ENCODE measurements around the gene REPIN1. TPM values are rescaled to one million over a fixed set of nuclear protein-coding genes. Genes with fewer than 3 reads are reported as not detected.

REPIN1 gene
- total RNA-seq, 4 donors from 2014 or later: 47.8 to 71.4 (median 63.9) TPM

DNA sequence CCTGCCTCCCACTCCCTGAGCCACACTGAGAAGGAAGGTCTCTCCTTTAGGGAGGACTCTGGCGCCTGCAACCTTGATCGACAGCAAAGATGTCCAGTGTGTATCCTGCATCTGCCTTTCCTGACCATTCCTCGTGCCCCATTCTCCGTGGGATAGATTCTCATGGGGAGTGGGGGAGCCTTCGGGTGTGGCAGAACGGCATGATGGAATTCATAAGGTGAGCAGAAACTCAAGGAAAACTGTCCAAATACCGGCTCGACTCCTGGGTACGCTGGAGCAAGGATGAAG is 26.6 kb upstream of the REPIN1 start:
- TF ChIP-seq, protein P1, sequence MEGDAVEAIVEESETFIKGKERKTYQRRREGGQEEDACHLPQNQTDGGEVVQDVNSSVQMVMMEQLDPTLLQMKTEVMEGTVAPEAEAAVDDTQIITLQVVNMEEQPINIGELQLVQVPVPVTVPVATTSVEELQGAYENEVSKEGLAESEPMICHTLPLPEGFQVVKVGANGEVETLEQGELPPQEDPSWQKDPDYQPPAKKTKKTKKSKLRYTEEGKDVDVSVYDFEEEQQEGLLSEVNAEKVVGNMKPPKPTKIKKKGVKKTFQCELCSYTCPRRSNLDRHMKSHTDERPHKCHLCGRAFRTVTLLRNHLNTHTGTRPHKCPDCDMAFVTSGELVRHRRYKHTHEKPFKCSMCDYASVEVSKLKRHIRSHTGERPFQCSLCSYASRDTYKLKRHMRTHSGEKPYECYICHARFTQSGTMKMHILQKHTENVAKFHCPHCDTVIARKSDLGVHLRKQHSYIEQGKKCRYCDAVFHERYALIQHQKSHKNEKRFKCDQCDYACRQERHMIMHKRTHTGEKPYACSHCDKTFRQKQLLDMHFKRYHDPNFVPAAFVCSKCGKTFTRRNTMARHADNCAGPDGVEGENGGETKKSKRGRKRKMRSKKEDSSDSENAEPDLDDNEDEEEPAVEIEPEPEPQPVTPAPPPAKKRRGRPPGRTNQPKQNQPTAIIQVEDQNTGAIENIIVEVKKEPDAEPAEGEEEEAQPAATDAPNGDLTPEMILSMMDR (IDR thresholded peaks at IDR 0.05): no peak
- no peak for TF ChIP-seq POLR2A (IDR thresholded peaks at IDR 0.05)

DNA sequence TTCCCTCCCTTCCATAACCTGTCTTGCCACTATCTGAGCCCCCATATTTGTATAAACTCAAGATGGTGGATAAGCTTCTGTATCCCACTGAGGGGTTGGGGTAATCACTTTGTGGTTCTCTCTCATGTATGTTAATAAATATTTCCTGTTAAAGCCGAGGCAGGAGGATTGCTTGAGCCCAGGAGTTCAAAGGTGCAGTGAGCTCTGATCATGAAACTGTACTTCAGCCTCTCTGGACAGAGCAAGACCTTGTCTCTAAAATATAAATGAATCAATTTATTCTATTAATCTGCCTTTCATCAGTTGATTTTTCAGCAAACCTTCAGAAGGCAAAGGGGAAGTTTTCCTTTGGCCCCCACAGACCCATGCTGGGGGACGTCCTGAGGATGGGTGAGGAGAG is 25.4 kb upstream of the REPIN1 start:
- intact Hi-C loops (cut with DNase I; ENCODE audit: low total_unique reads): no loop called here
- no peak for DNase-seq (ENCODE audit: low spot score in 2 of 2)
- TF ChIP-seq POLR2A (IDR thresholded peaks at IDR 0.05): no peak
- TF ChIP-seq, protein P1 (IDR thresholded peaks at IDR 0.05): no peak
- no peak overlapping the region for H3K4me3 ChIP-seq (ENCODE audit: low read depth, poor library complexity, severe bottlenecking)
- WGBS, 2 donors: 77 to 79% methylated on average over 2 of the region's 2 CpGs

More for the DNA sequence above, 26.6 kb upstream of the REPIN1 start:
- no peak overlapping the region for H3K4me3 ChIP-seq (ENCODE audit: low read depth, poor library complexity, severe bottlenecking)
- DNase-seq (ENCODE audit: low spot score in 2 of 2): no peak
- WGBS, 2 donors: 83 to 88% methylated on average over 9 of the region's 9 CpGs
- intact Hi-C loops (cut with DNase I; ENCODE audit: low total_unique reads): no loop called here

DNA sequence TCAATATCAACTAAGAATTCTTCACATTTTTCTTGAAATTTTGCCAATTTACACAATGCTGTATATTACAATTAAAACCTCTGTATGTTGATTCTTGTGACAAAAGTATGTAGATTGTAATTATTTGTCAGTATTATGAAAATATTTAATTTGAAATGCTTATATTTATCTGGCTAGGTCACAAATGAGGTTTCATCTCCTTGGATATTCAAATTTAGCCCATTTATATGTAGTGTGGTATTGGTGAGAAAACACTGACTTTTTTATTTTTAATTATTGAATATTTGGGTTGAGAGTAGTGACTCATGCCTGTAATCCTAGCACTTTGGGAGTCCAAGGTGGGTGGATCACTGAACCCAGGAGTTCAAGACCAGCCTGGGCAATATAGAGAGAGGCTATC is 24.3 kb upstream of the REPIN1 start:
- H3K4me3 ChIP-seq (ENCODE audit: low read depth, poor library complexity, severe bottlenecking): no peak overlapping the region
- TF ChIP-seq, protein P1 (IDR thresholded peaks at IDR 0.05): no peak
- TF ChIP-seq POLR2A (IDR thresholded peaks at IDR 0.05): no peak
- intact Hi-C loops (cut with DNase I; ENCODE audit: low total_unique reads): no loop called here
- no peak for DNase-seq (ENCODE audit: low spot score in 2 of 2)

DNA sequence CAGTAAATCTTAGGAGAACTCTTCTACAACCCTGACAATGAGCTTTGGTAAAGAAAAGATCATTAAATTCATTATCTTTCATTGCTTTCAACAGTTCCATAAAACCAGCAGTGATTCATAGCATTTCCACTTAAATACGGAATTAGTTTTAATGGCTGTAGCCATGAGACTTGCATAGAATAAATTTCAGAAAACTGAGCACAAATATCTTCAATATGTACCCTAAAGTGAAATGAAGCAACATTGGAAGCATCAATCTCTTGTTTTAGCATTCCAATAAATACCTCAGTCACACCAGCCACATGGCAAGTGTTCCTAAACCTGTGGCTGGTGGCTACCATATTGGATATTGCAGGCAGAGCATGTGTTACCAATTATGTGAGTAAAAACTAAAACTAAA is 23.6 kb upstream of the REPIN1 start:
- no peak overlapping the region for H3K4me3 ChIP-seq (ENCODE audit: low read depth, poor library complexity, severe bottlenecking)
- intact Hi-C loops (cut with DNase I; ENCODE audit: low total_unique reads): no loop called here
- WGBS, 2 donors: 66 to 68% methylated on average over 1 of the region's 1 CpG
- DNase-seq (ENCODE audit: low spot score in 2 of 2): no peak
- TF ChIP-seq POLR2A (IDR thresholded peaks at IDR 0.05): no peak
- TF ChIP-seq, protein P1 (IDR thresholded peaks at IDR 0.05): no peak

DNA sequence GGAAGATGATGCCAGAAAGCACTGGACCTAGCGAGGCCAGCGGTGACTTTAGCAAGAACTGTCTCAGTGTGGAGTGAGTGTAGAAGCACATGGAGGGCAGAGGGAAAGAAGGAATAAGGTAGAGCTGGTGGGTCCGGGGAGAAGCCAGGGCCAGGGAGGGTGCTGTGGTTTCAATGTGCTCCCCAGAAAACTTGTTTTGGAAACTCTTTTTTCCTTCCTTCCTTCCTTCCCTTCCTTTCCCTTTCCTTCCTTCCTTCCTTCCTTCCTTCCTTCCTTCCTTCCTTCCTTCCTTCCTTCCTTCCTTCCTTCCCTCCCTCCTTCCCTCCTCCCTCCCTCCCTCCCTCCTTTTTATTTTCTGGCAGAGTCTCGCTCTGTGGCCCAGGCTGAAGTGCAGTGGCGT is 21.7 kb upstream of the REPIN1 start:
- WGBS, 2 donors: 81 to 91% methylated on average over 5 of the region's 5 CpGs
- DNase-seq (ENCODE audit: low spot score in 2 of 2): no peak
- TF ChIP-seq POLR2A (IDR thresholded peaks at IDR 0.05): no peak
- TF ChIP-seq, protein P1 (IDR thresholded peaks at IDR 0.05): no peak
- intact Hi-C loops (cut with DNase I; ENCODE audit: low total_unique reads): no loop called here
- H3K4me3 ChIP-seq (ENCODE audit: low read depth, poor library complexity, severe bottlenecking): no peak overlapping the region

DNA sequence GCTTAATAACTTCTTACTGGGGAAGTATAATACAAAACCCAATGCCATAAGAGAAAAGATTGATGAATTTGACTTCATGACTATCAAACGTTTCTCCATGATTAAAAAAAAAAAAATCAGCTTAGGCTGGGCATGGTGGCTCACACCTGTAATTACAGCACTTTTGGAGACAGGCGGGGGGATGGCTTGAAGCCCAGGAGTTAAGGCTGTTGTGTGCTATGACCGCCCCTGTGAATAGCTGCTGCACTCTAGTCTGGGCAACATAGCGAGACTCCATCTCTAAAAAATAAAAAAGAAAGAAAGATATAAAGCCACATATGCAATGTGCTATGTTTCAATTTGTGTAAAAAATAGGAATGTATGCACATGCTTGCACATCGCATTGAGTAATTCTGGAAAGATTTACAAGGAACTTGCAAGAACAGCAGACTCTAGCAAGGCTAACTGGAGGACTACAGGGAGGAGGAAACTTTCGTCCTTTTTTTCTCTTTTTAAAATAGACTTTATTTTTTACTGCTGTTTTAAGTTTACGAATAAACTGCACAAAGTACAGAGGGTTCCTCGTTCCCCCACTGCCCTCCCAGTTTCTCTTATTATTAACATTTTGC is 16.9 kb upstream of the REPIN1 start:
- no peak for TF ChIP-seq POLR2A (IDR thresholded peaks at IDR 0.05)
- TF ChIP-seq, protein P1 (IDR thresholded peaks at IDR 0.05): no peak
- H3K4me3 ChIP-seq (ENCODE audit: low read depth, poor library complexity, severe bottlenecking): no peak overlapping the region
- DNase-seq (ENCODE audit: low spot score in 2 of 2): no peak
- 43 to 45% methylated on average over 8 of the region's 8 CpGs for WGBS, 2 donors
- intact Hi-C loops (cut with DNase I; ENCODE audit: low total_unique reads): no loop called here
